ENCODE data around the gene HES7. TPM values are rescaled to one million over a fixed set of nuclear protein-coding genes. Genes with fewer than 3 reads are reported as not detected.

The HES7 gene
- total RNA-seq, 1 experiment from 2014 or later: 0.61 TPM

- peaks cover 42 to 63% of the 10 kb centered on the region in 2 experiments for H3K36me3 ChIP-seq (ENCODE audit: control insufficient read depth in 1 of 2, insufficient read depth in 2 of 2, low read length in 2 of 2)
- RAD21 ChIA-PET (ENCODE audit: low non-redundant PET in 1 of 2, low total read pairs in 2 of 2, uncharacterized antibody in 2 of 2, unreplicated experiment in 2 of 2): no interaction called here
- BruUV-seq (replicated peaks): no TSS peak
Observed at GRCh38 chr17:8148560-8148959, 24.7 kb upstream of the HES7 start.

More at GRCh38 chr17:8148560-8148959, 24.7 kb upstream of the HES7 start:
- Histone ChIP-seq H4K20me1 (ENCODE audit: insufficient read depth) (no peaks in the 10 kb centered on the region), H3K4me2 (ENCODE audit: low read length) (no peak overlapping the region), H3K27me3 (ENCODE audit: insufficient read depth, low read length) (no peaks in the 10 kb centered on the region), H3K9me2 (ENCODE audit: insufficient read depth) (no peaks in the 10 kb centered on the region), H3K4me1 (ENCODE audit: control insufficient read depth in 1 of 2, insufficient read depth in 2 of 2, low read length in 2 of 2) (peaks cover 18 to 32% of the 10 kb centered on the region in 2 experiments), H3K4me3 (replicated peaks in 1 of 2; ENCODE audit: low read depth in 1 of 2, low read length in 2 of 2) (no peak overlapping the region), H3K79me2 (ENCODE audit: insufficient read depth, low read length) (peaks cover 38% of the 10 kb centered on the region), H3K9me3 (ENCODE audit: control insufficient read depth in 1 of 2, insufficient read depth in 1 of 2, low read depth in 1 of 2, low read length in 2 of 2) (no peaks in the 10 kb centered on the region), H2AFZ (ENCODE audit: low read depth, low read length, poor library complexity, severe bottlenecking) (no peak overlapping the region), H3K9ac (ENCODE audit: low read length) (no peak overlapping the region), H3K27ac (ENCODE audit: low read depth, low read length) (no peak overlapping the region)
- DNase-seq (ENCODE audit: low read depth, low spot score): no peak
- TF ChIP-seq SIN3A (IDR thresholded peaks at IDR 0.05; ENCODE audit: low read depth) (no peak), ZFX (IDR thresholded peaks at IDR 0.05) (no peak), SRF (IDR thresholded peaks at IDR 0.05; ENCODE audit: low read depth) (no peak), EGR1 (IDR thresholded peaks at IDR 0.05; ENCODE audit: low read depth) (no peak), RAD21 (IDR thresholded peaks at IDR 0.05; ENCODE audit: low read depth) (no peak), EZH2 (IDR thresholded peaks at IDR 0.05) (no peak), EZH2phosphoT487 (IDR thresholded peaks at IDR 0.05; ENCODE audit: borderline replicate concordance) (no peak), ATF3 (IDR thresholded peaks at IDR 0.05) (no peak), ZNF274 (IDR thresholded peaks at IDR 0.05; ENCODE audit: low read depth, low read length) (no peak), TCF7L2 (IDR thresholded peaks at IDR 0.05; ENCODE audit: borderline replicate concordance, extremely low read depth, insufficient read depth, insufficient read length) (no peak), CEBPB (IDR thresholded peaks at IDR 0.05; ENCODE audit: low read depth) (no peak), POLR2AphosphoS5 (IDR thresholded peaks at IDR 0.05; ENCODE audit: low read depth, low read length) (no peak), REST (IDR thresholded peaks at IDR 0.05; ENCODE audit: low read depth) (no peak), CBX3 (IDR thresholded peaks at IDR 0.05; ENCODE audit: low read depth) (no peak), JUND (IDR thresholded peaks at IDR 0.05) (no peak), FOSL1 (IDR thresholded peaks at IDR 0.05; ENCODE audit: low read depth) (no peak)
- TF ChIP-seq, protein P1, sequence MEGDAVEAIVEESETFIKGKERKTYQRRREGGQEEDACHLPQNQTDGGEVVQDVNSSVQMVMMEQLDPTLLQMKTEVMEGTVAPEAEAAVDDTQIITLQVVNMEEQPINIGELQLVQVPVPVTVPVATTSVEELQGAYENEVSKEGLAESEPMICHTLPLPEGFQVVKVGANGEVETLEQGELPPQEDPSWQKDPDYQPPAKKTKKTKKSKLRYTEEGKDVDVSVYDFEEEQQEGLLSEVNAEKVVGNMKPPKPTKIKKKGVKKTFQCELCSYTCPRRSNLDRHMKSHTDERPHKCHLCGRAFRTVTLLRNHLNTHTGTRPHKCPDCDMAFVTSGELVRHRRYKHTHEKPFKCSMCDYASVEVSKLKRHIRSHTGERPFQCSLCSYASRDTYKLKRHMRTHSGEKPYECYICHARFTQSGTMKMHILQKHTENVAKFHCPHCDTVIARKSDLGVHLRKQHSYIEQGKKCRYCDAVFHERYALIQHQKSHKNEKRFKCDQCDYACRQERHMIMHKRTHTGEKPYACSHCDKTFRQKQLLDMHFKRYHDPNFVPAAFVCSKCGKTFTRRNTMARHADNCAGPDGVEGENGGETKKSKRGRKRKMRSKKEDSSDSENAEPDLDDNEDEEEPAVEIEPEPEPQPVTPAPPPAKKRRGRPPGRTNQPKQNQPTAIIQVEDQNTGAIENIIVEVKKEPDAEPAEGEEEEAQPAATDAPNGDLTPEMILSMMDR (IDR thresholded peaks at IDR 0.05 in 2 of 3, conservative IDR thresholded peaks at IDR 0.05 in 1 of 3; ENCODE audit: borderline replicate concordance in 1 of 3, insufficient read depth in 1 of 3, low read depth in 2 of 3, low read length in 2 of 3): no peak
- CTCF ChIA-PET: no interaction called here
- POLR2A ChIA-PET: no interaction called here
- ATAC-seq: no peak
- intact Hi-C loops (cut with micrococcal nuclease): no loop called here
